T-helper 2 cell treated with Interferon-gamma antibody and Interleukin-4, amounts not matched to agents 100 ng/mL and 5 ng/mL, for 36 hours (primary cell): ENCODE measurements around the gene NCAPH2. TPM values are rescaled to one million over a fixed set of nuclear protein-coding genes. Genes with fewer than 3 reads are reported as not detected.
"Not testable (repeated sequence)": the region's sequence is repeated elsewhere in the genome, so short reads cannot be mapped to it uniquely, and the experiment has no call there.

ENCODE experiments used
- intact Hi-C: fragments of 100-400 bp; cut with micrococcal nuclease; formaldehyde crosslinking; loops from one replicate; pipeline ENCODE4 v1.15.1; 2023
- total RNA-seq: library from RNA; stranded (reverse); gene quantifications from 2 replicates; pipeline ENCODE4 v1.2.3, GENCODE V29; 2022

Gene NCAPH2
- total RNA-seq, 1 donor from 2014 or later: 114 TPM

- intact Hi-C loops: no loop called here
These were observed 20.8 kb downstream of the NCAPH2 start for GRCh38 chr22:50528682-50529415.

GRCh38 chr22:50529416-50529896 lies 21.4 kb downstream of the NCAPH2 start:
- intact Hi-C loops: no loop called here

- intact Hi-C loops: loop anchor here (2.0 kb wide), 1 partner anchor 15 kb away; the partner anchor contains the start of gene KLHDC7B
These were observed 22.0 kb downstream of the NCAPH2 start, which contains the start of gene TYMP for GRCh38 chr22:50529897-50530579. Gene TYMP, minus strand, starts transcription at chr22:50530012. Its CDS starts 303 bp downstream, at chr22:50529709.

GRCh38 chr22:50530580-50530876 lies 22.5 kb downstream of the NCAPH2 start:
- intact Hi-C loops: loop anchor here (2.0 kb wide), 1 partner anchor 14 kb away; the partner anchor contains the start of gene KLHDC7B

- intact Hi-C loops: loop anchor here (1.0 to 2.0 kb wide), 2 partner anchors 8 to 14 kb away; partner anchors contain the start of gene KLHDC7B
These were observed 23.0 kb downstream of the NCAPH2 start for GRCh38 chr22:50530877-50531545.

GRCh38 chr22:50531546-50531961 lies 23.5 kb downstream of the NCAPH2 start:
- intact Hi-C loops: loop anchor here (1.0 to 2.0 kb wide), 2 partner anchors 8 to 13 kb away; partner anchors contain the start of gene KLHDC7B

- intact Hi-C loops: loop anchor here (1.0 to 2.0 kb wide), 2 partner anchors 7 to 13 kb away; partner anchors contain the start of gene KLHDC7B
These were observed 24.1 kb downstream of the NCAPH2 start for GRCh38 chr22:50531962-50532674.

- intact Hi-C loops: no loop called here
These were observed 25.1 kb downstream of the NCAPH2 start for GRCh38 chr22:50532824-50533796.

- intact Hi-C loops: not testable (repeated sequence)
These were observed 26.1 kb downstream of the NCAPH2 start for GRCh38 chr22:50533856-50534711.

- intact Hi-C loops: no loop called here
These were observed 27.1 kb downstream of the NCAPH2 start for GRCh38 chr22:50535113-50535512.

- intact Hi-C loops: no loop called here
These were observed 28.2 kb downstream of the NCAPH2 start for GRCh38 chr22:50536226-50536625.

- intact Hi-C loops: no loop called here
These were observed 29.7 kb downstream of the NCAPH2 start for GRCh38 chr22:50537765-50538164.

- intact Hi-C loops: no loop called here
These were observed 32.4 kb downstream of the NCAPH2 start for GRCh38 chr22:50540381-50540780.

- intact Hi-C loops: not testable (repeated sequence)
These were observed 33.6 kb downstream of the NCAPH2 start for GRCh38 chr22:50541667-50542026.

- intact Hi-C loops: no loop called here
These were observed 34.4 kb downstream of the NCAPH2 start for GRCh38 chr22:50542416-50542927.

GRCh38 chr22:50544078-50544745 lies 36.2 kb downstream of the NCAPH2 start:
- intact Hi-C loops: loop anchor here (1.0 to 2.0 kb wide), 3 partner anchors 13 to 77 kb away; partner anchors contain the start of genes SYCE3 and TYMP

- intact Hi-C loops: loop anchor here (1.0 to 2.0 kb wide), 3 partner anchors 14 to 77 kb away; partner anchors contain the start of genes SYCE3 and TYMP
These were observed 36.8 kb downstream of the NCAPH2 start for GRCh38 chr22:50544746-50545253.
